GM19240 (cell line): ENCODE results near the gene TSPAN4.

Experiments used
- DNase-seq: peaks from one replicate; pipeline ENCODE4 v3.0.0; 2011; ENCODE audit warnings: low spot score; ENCODE audit not compliant: insufficient read length

The TSPAN4 gene

GRCh38 chr11:905952-906351 is 63.3 kb downstream of the TSPAN4 start:
- no peak for DNase-seq

GRCh38 chr11:907668-908067 is 65.0 kb downstream of the TSPAN4 start:
- DNase-seq = no peak

- DNase-seq = no peak
These were observed 65.6 kb downstream of the TSPAN4 start for GRCh38 chr11:908273-908672.

- DNase-seq = no peak
These were observed 66.8 kb downstream of the TSPAN4 start for GRCh38 chr11:909406-909805.

GRCh38 chr11:910044-910588 is 67.5 kb downstream of the TSPAN4 start:
- no peak for DNase-seq

GRCh38 chr11:910589-911030 is 68.0 kb downstream of the TSPAN4 start, which contains the start of gene CHID1:
CHID1 (minus strand) TSS chr11:910810; CDS start chr11:904816, 5,994 bp downstream.
- DNase-seq = peak; percentile 99

GRCh38 chr11:911031-911889 is 68.6 kb downstream of the TSPAN4 start:
- peak; percentile 54 for DNase-seq

GRCh38 chr11:911890-912219 is 69.2 kb downstream of the TSPAN4 start:
- no peak for DNase-seq

GRCh38 chr11:912266-912665 is 69.6 kb downstream of the TSPAN4 start:
- DNase-seq = no peak

- DNase-seq = no peak
These were observed 70.4 kb downstream of the TSPAN4 start for GRCh38 chr11:913043-913442.

- no peak for DNase-seq
These were observed 71.6 kb downstream of the TSPAN4 start for GRCh38 chr11:914204-914603.

GRCh38 chr11:914747-915501 is 72.3 kb downstream of the TSPAN4 start:
- no peak for DNase-seq
